ENCODE data around the gene NXPE3.

GRCh38 chr3:101876142-101876541, 97.1 kb downstream of the NXPE3 start:
- no peak for TF ChIP-seq CTCF (IDR thresholded peaks at IDR 0.05 in 2 of 3, conservative IDR thresholded peaks at IDR 0.05 in 1 of 3; ENCODE audit: control insufficient read depth in 2 of 3, extremely low read depth in 1 of 3, insufficient read depth in 1 of 3, low read depth in 3 of 3, low read length in 3 of 3)
- TF ChIP-seq ZZZ3 (IDR thresholded peaks at IDR 0.05; ENCODE audit: control insufficient read depth, insufficient read length, low read depth) = no peak
- no peak for TF ChIP-seq NR2C2 (IDR thresholded peaks at IDR 0.05; ENCODE audit: borderline replicate concordance, control insufficient read depth, insufficient read length, low read depth)
- TF ChIP-seq BRCA1 (IDR thresholded peaks at IDR 0.05; ENCODE audit: low read depth, low read length) = no peak
- no peak for TF ChIP-seq ESRRA (IDR thresholded peaks at IDR 0.05; ENCODE audit: low read length)
